ENCODE results near the gene NEDD4L. TPM values are rescaled to one million over a fixed set of nuclear protein-coding genes. Genes with fewer than 3 reads are reported as not detected.

Gene NEDD4L
- total RNA-seq, 1 donor from 2014 or later, result 95.9 TPM

- DNase-seq (ENCODE audit: low read depth), result no peak
- H3K4me3 ChIP-seq (ENCODE audit: low read depth, low read length), result no peak overlapping the region
- no peak for TF ChIP-seq CTCF (conservative IDR thresholded peaks at IDR 0.05; ENCODE audit: low read depth, low read length)
Measured at GRCh38 chr18:58207520-58208152, 163.6 kb downstream of the NEDD4L start.

GRCh38 chr18:58208207-58208932, 164.3 kb downstream of the NEDD4L start:
- TF ChIP-seq CTCF (conservative IDR thresholded peaks at IDR 0.05; ENCODE audit: low read depth, low read length), result no peak
- no peak for DNase-seq (ENCODE audit: low read depth)
- H3K4me3 ChIP-seq (ENCODE audit: low read depth, low read length), result no peak overlapping the region

GRCh38 chr18:58209326-58209725, 165.3 kb downstream of the NEDD4L start:
- TF ChIP-seq CTCF (conservative IDR thresholded peaks at IDR 0.05; ENCODE audit: low read depth, low read length), result no peak
- no peak overlapping the region for H3K4me3 ChIP-seq (ENCODE audit: low read depth, low read length)
- no peak for DNase-seq (ENCODE audit: low read depth)

GRCh38 chr18:58211510-58211909, 167.5 kb downstream of the NEDD4L start:
- no peak overlapping the region for H3K4me3 ChIP-seq (ENCODE audit: low read depth, low read length)
- DNase-seq (ENCODE audit: low read depth), result no peak
- no peak for TF ChIP-seq CTCF (conservative IDR thresholded peaks at IDR 0.05; ENCODE audit: low read depth, low read length)

- no peak for TF ChIP-seq CTCF (conservative IDR thresholded peaks at IDR 0.05; ENCODE audit: low read depth, low read length)
- no peak for DNase-seq (ENCODE audit: low read depth)
- H3K4me3 ChIP-seq (ENCODE audit: low read depth, low read length), result no peak overlapping the region
Measured at GRCh38 chr18:58212274-58212673, 168.2 kb downstream of the NEDD4L start.

GRCh38 chr18:58213440-58213839, 169.4 kb downstream of the NEDD4L start:
- no peak for DNase-seq (ENCODE audit: low read depth)
- TF ChIP-seq CTCF (conservative IDR thresholded peaks at IDR 0.05; ENCODE audit: low read depth, low read length), result no peak
- H3K4me3 ChIP-seq (ENCODE audit: low read depth, low read length), result no peak overlapping the region

GRCh38 chr18:58215011-58215410, 171.0 kb downstream of the NEDD4L start:
- TF ChIP-seq CTCF (conservative IDR thresholded peaks at IDR 0.05; ENCODE audit: low read depth, low read length), result no peak
- no peak overlapping the region for H3K4me3 ChIP-seq (ENCODE audit: low read depth, low read length)
- DNase-seq (ENCODE audit: low read depth), result no peak

All from epithelial cell of proximal tubule (primary cell).